Liver (tissue), 9 donors: Measurements from ENCODE around the gene RRP8. TPM values are rescaled to one million over a fixed set of nuclear protein-coding genes. Genes with fewer than 3 reads are reported as not detected.

Experiments used
- DNase-seq: peaks from one replicate; pipeline ENCODE4 v3.0.0-alpha.2; 2017; ENCODE audit warnings: low spot score
- H3K27ac ChIP-seq, 2 donors: one replicate each; pipeline ENCODE4 v1.7.0; 2013; ENCODE audit warnings: inconsistent platforms in 2 of 2, low read length in 2 of 2, control low read depth in 1 of 2, low read depth in 1 of 2, mild to moderate bottlenecking in 1 of 2
- H3K27me3 ChIP-seq, 4 donors: one replicate each; pipeline versions ENCODE4 v1.6.1 to v1.7.0; 2013; ENCODE audit warnings: low read length in 3 of 4, inconsistent platforms in 1 of 4, mild to moderate bottlenecking in 1 of 4, moderate library complexity in 1 of 4; ENCODE audit not compliant: control insufficient read depth in 4 of 4, insufficient read depth in 4 of 4
- H3K36me3 ChIP-seq, 4 donors: one replicate each; pipeline versions ENCODE4 v1.6.1 to v1.7.0; 2013; ENCODE audit warnings: low read length in 3 of 4, mild to moderate bottlenecking in 3 of 4, low read depth in 1 of 4, moderate library complexity in 1 of 4; ENCODE audit not compliant: control insufficient read depth in 4 of 4, insufficient read depth in 3 of 4
- H3K4me1 ChIP-seq, 4 donors: one replicate each; pipeline versions ENCODE4 v1.6.1 to v1.7.0; 2013; ENCODE audit warnings: low read length in 3 of 4, mild to moderate bottlenecking in 3 of 4, moderate library complexity in 1 of 4; ENCODE audit not compliant: control insufficient read depth in 4 of 4, insufficient read depth in 4 of 4
- H3K4me3 ChIP-seq, 3 donors: one replicate each; pipeline versions ENCODE4 v1.6.1 to v1.7.0; 2013; ENCODE audit warnings: low read length in 3 of 3, control low read depth in 1 of 3, low read depth in 1 of 3, mild to moderate bottlenecking in 1 of 3
- H3K9ac ChIP-seq, 2 donors: one replicate each; pipeline ENCODE4 v1.7.0; 2013; ENCODE audit warnings: low read length in 2 of 2, mild to moderate bottlenecking in 2 of 2, moderate library complexity in 2 of 2, control low read depth in 1 of 2, low read depth in 1 of 2
- H3K9me3 ChIP-seq, 4 donors: one replicate each; pipeline versions ENCODE4 v1.6.1 to v1.7.0; 2013; ENCODE audit warnings: low read length in 3 of 4; ENCODE audit not compliant: control insufficient read depth in 4 of 4
- ATF3 ChIP-seq: IDR thresholded peaks from 2 replicates; pipeline ENCODE4 v1.6.1; 2016; ENCODE audit warnings: antibody characterized with exemption
- CTCF ChIP-seq: fragments of 150-350 bp; IDR thresholded peaks from 2 replicates; pipeline ENCODE4 v1.5.1; 2017; ENCODE audit warnings: improper control_type of control experiment, low read depth, low read length; ENCODE audit not compliant: missing input control
- EGR1 ChIP-seq, 2 donors: IDR thresholded peaks; 2 replicates each; pipeline ENCODE4 v1.6.1; 2016 to 2018; ENCODE audit warnings: antibody characterized with exemption in 2 of 2, low read depth in 2 of 2
- FOXA1 ChIP-seq: IDR thresholded peaks from 2 replicates; pipeline ENCODE4 v1.6.1; 2016; ENCODE audit warnings: antibody characterized with exemption
- FOXA2 ChIP-seq: IDR thresholded peaks from 2 replicates; pipeline ENCODE4 v1.6.1; 2016; ENCODE audit warnings: antibody characterized with exemption
- GABPA ChIP-seq, 2 donors: IDR thresholded peaks in 1 of 2; conservative IDR thresholded peaks in 1 of 2; 2 replicates each; pipeline ENCODE4 v1.6.1; 2016; ENCODE audit warnings: antibody characterized with exemption in 2 of 2, mild to moderate bottlenecking in 1 of 2, moderate library complexity in 1 of 2
- HNF4A ChIP-seq, 2 donors: conservative IDR thresholded peaks; 2 replicates each; pipeline ENCODE4 v1.6.1; 2016; ENCODE audit warnings: antibody characterized with exemption in 2 of 2, mild to moderate bottlenecking in 2 of 2
- HNF4G ChIP-seq: IDR thresholded peaks from 2 replicates; pipeline ENCODE4 v1.6.1; 2016; ENCODE audit warnings: antibody characterized with exemption
- JUND ChIP-seq, 2 donors: IDR thresholded peaks; 2 replicates each; pipeline ENCODE4 v1.6.1; 2016; ENCODE audit warnings: antibody characterized with exemption in 2 of 2
- MAX ChIP-seq: IDR thresholded peaks from 2 replicates; pipeline ENCODE4 v1.6.1; 2016; ENCODE audit warnings: antibody characterized with exemption
- NR2F2 ChIP-seq: IDR thresholded peaks from 2 replicates; pipeline ENCODE4 v1.6.1; 2016; ENCODE audit warnings: antibody characterized with exemption
- RAD21 ChIP-seq, 2 donors: IDR thresholded peaks; 2 replicates each; pipeline ENCODE4 v1.6.1; 2016; ENCODE audit warnings: antibody characterized with exemption in 2 of 2, mild to moderate bottlenecking in 2 of 2
- REST ChIP-seq: IDR thresholded peaks from 2 replicates; pipeline ENCODE4 v1.6.1; 2016; ENCODE audit warnings: antibody characterized with exemption, mild to moderate bottlenecking
- RXRA ChIP-seq, 2 donors: IDR thresholded peaks; 2 replicates each; pipeline ENCODE4 v1.6.1; 2017 to 2018; ENCODE audit warnings: antibody characterized with exemption in 2 of 2, mild to moderate bottlenecking in 1 of 2
- SP1 ChIP-seq: IDR thresholded peaks from 2 replicates; pipeline ENCODE4 v1.6.1; 2018; ENCODE audit warnings: antibody characterized with exemption, mild to moderate bottlenecking
- TAF1 ChIP-seq: conservative IDR thresholded peaks from 2 replicates; pipeline ENCODE4 v1.6.1; 2016; ENCODE audit warnings: antibody characterized with exemption, mild to moderate bottlenecking
- YY1 ChIP-seq: IDR thresholded peaks from 2 replicates; pipeline ENCODE4 v1.6.1; 2016; ENCODE audit warnings: antibody characterized with exemption, mild to moderate bottlenecking
- ZBTB33 ChIP-seq: IDR thresholded peaks from 2 replicates; pipeline ENCODE4 v1.6.1; 2016; ENCODE audit warnings: antibody characterized with exemption
- WGBS: extraction: QIAGEN DNeasy Blood & Tissue Kit; methylation state at CpG from one replicate; pipeline ENCODE4 v1.1.7; 2013; 5-methylcytosine and 5-hydroxymethylcytosine counted together
- polyA plus RNA-seq, 2 donors: library from polyadenylated mRNA; stranded (reverse) in 1 of 2; unstranded in 1 of 2; fragments of 200-250 nt in 1 of 2; fragments of >200 nt in 1 of 2; fragmentation: Nextera tagmentation in 1 of 2; extraction: Ambion mirVana in 1 of 2; gene quantifications; one replicate each; pipeline versions ENCODE4 v1.2.1 to v1.2.3, GENCODE V29; 2013 to 2015
- total RNA-seq, 2 donors: library from RNA; depleted of rRNA; stranded (reverse); fragments of >200 nt; gene quantifications; one replicate each; pipeline ENCODE4 v1.2.3, GENCODE V29; 2014
- donor health status: healthy.
- donor health status: healthy.
- donor health status: healthy.
- donor health status: healthy.
- donor health status: healthy.

The RRP8 gene
- total and polyA plus RNA-seq, 4 donors, result 10.3 to 12.6 (median 11.2) TPM

GRCh38 chr11:6610591-6610990 lies 7.2 kb upstream of the RRP8 start (continued):
- TF ChIP-seq ZBTB33, result no peak
- no peak for TF ChIP-seq FOXA2
- TF ChIP-seq JUND (IDR thresholded peaks at IDR 0.05), result no peak
- TF ChIP-seq RAD21 (IDR thresholded peaks at IDR 0.05), result no peak
- no peak for TF ChIP-seq NR2F2
- TF ChIP-seq YY1, result no peak

- Histone ChIP-seq H3K4me3 (no peak overlapping the region), H3K27ac (no peak overlapping the region), H3K36me3 (peaks cover 9 to 30% (median 28%) of the 10 kb centered on the region in 4 donors), H3K9ac (no peak overlapping the region), H3K4me1 (peaks cover 3 to 47% (median 34%) of the 10 kb centered on the region in 4 donors), H3K27me3 (no peaks in the 10 kb centered on the region), H3K9me3 (no peaks in the 10 kb centered on the region)
- TF ChIP-seq TAF1, result no peak
- TF ChIP-seq HNF4A (conservative IDR thresholded peaks at IDR 0.05), result no peak
- TF ChIP-seq ATF3, result no peak
- TF ChIP-seq RXRA (IDR thresholded peaks at IDR 0.05), result no peak
- no peak for TF ChIP-seq GABPA (IDR thresholded peaks at IDR 0.05 in 1 of 2, conservative IDR thresholded peaks at IDR 0.05 in 1 of 2)
- TF ChIP-seq JUND (IDR thresholded peaks at IDR 0.05), result no peak
- no peak for TF ChIP-seq FOXA2
- TF ChIP-seq HNF4G, result no peak
- no peak for TF ChIP-seq REST
- TF ChIP-seq EGR1 (IDR thresholded peaks at IDR 0.05; ENCODE audit: low read depth in 2 of 2), result no peak
- no peak for TF ChIP-seq SP1
- TF ChIP-seq FOXA1, result no peak
- no peak for TF ChIP-seq MAX
- no peak for TF ChIP-seq NR2F2
- TF ChIP-seq RAD21 (IDR thresholded peaks at IDR 0.05), result no peak
- no peak for TF ChIP-seq YY1
- no peak for TF ChIP-seq CTCF
- TF ChIP-seq ZBTB33, result no peak
- DNase-seq, result peak; percentile 29
- WGBS, result 84% methylated on average over 8 of the region's 8 CpGs
These were observed 6.1 kb upstream of the RRP8 start for GRCh38 chr11:6609502-6610015.
